T-helper 1 cell treated with Interleukin-12 subunit alpha and Interleukin-12 subunit beta and Interleukin-4 antibody, amounts not matched to agents 30 ng/mL and 1 ng/mL, for 36 hours (primary cell): ENCODE data around the gene KIF6. TPM values are rescaled to one million over a fixed set of nuclear protein-coding genes. Genes with fewer than 3 reads are reported as not detected.

ENCODE experiments used
- intact Hi-C: fragments of 100-400 bp; cut with micrococcal nuclease; formaldehyde crosslinking; loops from one replicate; pipeline ENCODE4 v1.15.1; 2024
- total RNA-seq: library from RNA; stranded (reverse); gene quantifications from 2 replicates; pipeline ENCODE4 v1.2.3, GENCODE V29; 2022

KIF6 gene
- total RNA-seq, 1 donor from 2014 or later, result 0.10 TPM

- intact Hi-C loops, result no loop called here
Measured at GRCh38 chr6:39602601-39603519, 122.3 kb downstream of the KIF6 start.

- intact Hi-C loops, result no loop called here
Measured at GRCh38 chr6:39599973-39600372, 125.2 kb downstream of the KIF6 start.

- intact Hi-C loops, result no loop called here
Measured at GRCh38 chr6:39599341-39599740, 125.9 kb downstream of the KIF6 start.

- intact Hi-C loops, result no loop called here
Measured at GRCh38 chr6:39594285-39594684, 130.9 kb downstream of the KIF6 start.

GRCh38 chr6:39593646-39594045 lies 131.6 kb downstream of the KIF6 start:
- intact Hi-C loops, result no loop called here

GRCh38 chr6:39590871-39591393 lies 134.3 kb downstream of the KIF6 start:
- intact Hi-C loops, result no loop called here

- intact Hi-C loops, result no loop called here
Measured at GRCh38 chr6:39587080-39587479, 138.1 kb downstream of the KIF6 start.

- intact Hi-C loops, result no loop called here
Measured at GRCh38 chr6:39585641-39586040, 139.6 kb downstream of the KIF6 start.

- intact Hi-C loops, result no loop called here
Measured at GRCh38 chr6:39577446-39578165, 147.6 kb downstream of the KIF6 start.

- intact Hi-C loops, result no loop called here
Measured at GRCh38 chr6:39576556-39577303, 148.5 kb downstream of the KIF6 start.

GRCh38 chr6:39574991-39575390 lies 150.2 kb downstream of the KIF6 start:
- intact Hi-C loops, result no loop called here

- intact Hi-C loops, result no loop called here
Measured at GRCh38 chr6:39573541-39573940, 151.7 kb downstream of the KIF6 start.

GRCh38 chr6:39572661-39573340 lies 152.4 kb downstream of the KIF6 start:
- intact Hi-C loops, result no loop called here

GRCh38 chr6:39568896-39569295 lies 156.3 kb downstream of the KIF6 start:
- intact Hi-C loops, result no loop called here

- intact Hi-C loops, result no loop called here
Measured at GRCh38 chr6:39567091-39567490, 158.1 kb downstream of the KIF6 start.

- intact Hi-C loops, result no loop called here
Measured at GRCh38 chr6:39566456-39566855, 158.8 kb downstream of the KIF6 start.

GRCh38 chr6:39565956-39566355 lies 159.3 kb downstream of the KIF6 start:
- intact Hi-C loops, result no loop called here

GRCh38 chr6:39563566-39564311 lies 161.5 kb downstream of the KIF6 start:
- intact Hi-C loops, result no loop called here

GRCh38 chr6:39561536-39562266 lies 163.5 kb downstream of the KIF6 start:
- intact Hi-C loops, result no loop called here

- intact Hi-C loops, result no loop called here
Measured at GRCh38 chr6:39560915-39561314, 164.3 kb downstream of the KIF6 start.
